Stimulated activated CD8-positive, alpha-beta memory T cell treated with anti-CD3 and anti-CD28 coated beads, Interleukin-15, amount 100 ng/mL, for 24 hours (primary cell): ENCODE data around the gene COX6B1.
"Not testable (repeated sequence)": the region's sequence is repeated elsewhere in the genome, so short reads cannot be mapped to it uniquely, and the experiment has no call there.

Source experiments
- DNase-seq: peaks from one replicate; pipeline ENCODE4 v3.0.0-alpha.2; 2020; ENCODE audit warnings: low read depth

The COX6B1 gene

GRCh38 chr19:35648017-35648961 is at the start of gene COX6B1:
COX6B1 (plus strand) TSS chr19:35648323; CDS start chr19:35651244, 2,921 bp downstream.
- DNase-seq = peak; percentile 47

DNA sequence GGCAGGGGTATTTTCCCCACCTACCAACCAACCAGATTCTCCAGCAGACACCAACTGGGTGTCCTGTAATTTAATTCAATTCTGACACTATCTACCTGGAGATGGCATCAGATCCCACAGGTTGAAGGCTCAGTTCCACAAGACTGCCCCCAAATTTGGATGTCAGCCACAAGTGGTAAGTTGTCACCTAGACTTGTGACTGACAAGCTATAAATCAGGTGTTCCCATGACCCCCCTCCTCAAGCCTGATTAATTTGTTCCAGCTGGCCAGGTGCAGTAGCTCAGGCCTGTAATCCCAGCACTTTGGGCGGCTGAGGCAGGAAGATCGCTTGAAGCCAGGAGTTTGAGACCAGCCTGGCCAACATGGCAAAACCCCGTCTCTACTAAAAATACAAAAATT is 46.2 kb upstream of the COX6B1 start:
- DNase-seq = no peak

DNA sequence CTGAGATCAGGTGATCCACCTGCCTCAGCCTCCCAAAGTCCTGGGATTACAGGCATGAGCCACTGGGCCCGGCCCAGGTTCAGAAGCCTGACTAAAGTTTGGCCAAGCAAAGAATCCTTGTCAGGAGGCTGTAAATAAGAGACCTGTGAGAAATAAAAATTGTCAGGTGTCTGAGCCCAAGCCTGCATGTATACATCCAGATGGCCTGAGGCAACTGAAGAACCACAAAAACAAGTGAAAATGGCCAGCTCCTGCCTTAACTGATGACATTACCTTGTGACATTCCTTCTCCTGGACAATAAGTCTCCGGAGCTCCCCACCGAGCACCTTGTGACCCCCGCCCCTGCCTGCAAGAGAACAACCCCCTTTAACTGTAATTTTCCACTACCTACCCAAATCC is 43.7 kb upstream of the COX6B1 start:
- not testable (repeated sequence) for DNase-seq

GRCh38 chr19:35607170-35607569 is 41.0 kb upstream of the COX6B1 start:
- DNase-seq = not testable (repeated sequence)

GRCh38 chr19:35607661-35608060 is 40.5 kb upstream of the COX6B1 start:
- DNase-seq = no peak

GRCh38 chr19:35608251-35608650 is 39.9 kb upstream of the COX6B1 start:
- DNase-seq = no peak

- DNase-seq = no peak
Observed at GRCh38 chr19:35609851-35610353, 38.2 kb upstream of the COX6B1 start.

- no peak for DNase-seq
Observed at GRCh38 chr19:35612224-35612558, 35.9 kb upstream of the COX6B1 start.

DNA sequence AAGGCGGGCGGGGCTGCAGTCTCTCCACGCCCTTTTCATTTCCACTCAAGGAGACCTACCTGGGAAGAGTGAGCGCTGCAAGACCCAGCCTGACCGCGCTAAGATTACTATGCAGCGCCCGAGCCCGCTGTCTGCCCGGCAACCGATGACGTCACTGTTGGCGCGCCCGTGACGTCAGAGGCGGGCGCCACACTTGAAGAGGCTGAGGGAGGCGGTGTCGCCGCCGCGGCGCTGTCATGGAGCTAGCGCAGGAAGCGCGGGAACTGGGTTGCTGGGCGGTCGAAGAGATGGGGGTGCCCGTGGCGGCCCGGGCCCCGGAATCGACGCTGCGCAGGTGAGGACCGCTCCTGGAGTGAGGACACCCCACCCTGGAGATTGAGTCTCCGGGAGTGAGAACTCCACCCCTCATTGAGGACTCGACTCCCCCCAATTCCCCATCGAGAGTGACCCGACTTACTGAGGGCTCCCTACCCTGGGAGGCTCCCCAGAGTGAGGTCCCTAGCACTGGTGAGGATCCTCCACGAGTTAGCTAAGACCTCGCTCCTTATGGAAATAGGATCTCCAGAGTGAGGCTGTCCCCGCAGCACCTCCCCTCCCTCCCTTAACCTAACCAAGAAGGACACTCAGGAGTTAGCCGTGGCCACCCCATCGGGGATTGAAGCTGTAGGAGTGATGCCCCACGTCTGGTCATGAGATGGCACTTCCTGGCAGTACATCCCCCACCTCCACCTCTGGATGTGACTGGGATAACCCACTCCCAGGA is 35.4 kb upstream of the COX6B1 start, which contains the start of gene HAUS5:
TSS of gene HAUS5 (plus strand) at position 177 of the 763 bp plus-strand sequence. CDS start at position 237, 60 bp downstream.
- peak; percentile 98 for DNase-seq

- DNase-seq = no peak
Observed at GRCh38 chr19:35613574-35613973, 34.5 kb upstream of the COX6B1 start.

DNA sequence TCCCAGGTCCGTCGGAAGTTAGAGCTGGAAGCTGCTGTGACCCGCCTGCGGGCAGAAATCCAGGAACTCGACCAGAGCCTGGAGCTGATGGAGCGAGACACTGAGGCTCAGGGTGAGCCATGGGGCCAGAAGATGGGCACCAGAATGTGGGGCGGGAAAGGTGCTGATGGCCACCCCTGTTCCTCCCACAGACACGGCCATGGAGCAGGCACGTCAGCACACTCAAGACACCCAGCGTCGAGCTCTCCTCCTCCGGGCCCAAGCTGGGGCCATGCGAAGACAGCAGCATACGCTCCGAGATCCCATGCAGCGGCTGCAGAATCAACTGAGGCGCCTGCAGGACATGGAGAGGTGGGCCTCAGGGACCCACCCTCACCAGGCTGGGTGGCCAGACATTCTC is 33.1 kb upstream of the COX6B1 start:
- no peak for DNase-seq

DNA sequence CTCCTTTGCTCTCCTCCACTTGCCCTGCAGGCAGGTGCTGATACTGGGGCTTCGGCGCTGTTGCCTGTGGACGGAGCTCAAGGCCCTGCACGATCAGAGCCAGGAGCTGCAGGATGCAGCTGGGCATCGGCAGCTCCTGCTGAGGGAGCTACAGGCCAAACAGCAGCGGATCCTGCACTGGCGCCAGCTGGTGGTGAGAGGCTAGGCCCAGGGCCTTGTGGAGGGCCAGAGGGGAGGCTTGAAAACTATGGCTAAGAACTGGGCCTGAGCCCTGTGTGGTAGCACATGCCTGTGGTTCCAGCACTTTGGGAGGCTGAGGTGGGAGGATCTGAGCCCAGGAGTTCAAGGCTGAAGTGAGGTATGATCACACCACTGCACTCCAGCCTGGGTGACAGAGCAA is 29.3 kb upstream of the COX6B1 start:
- no peak for DNase-seq

GRCh38 chr19:35619290-35619923 is 28.7 kb upstream of the COX6B1 start:
- DNase-seq = no peak

GRCh38 chr19:35620001-35620400 is 28.1 kb upstream of the COX6B1 start:
- no peak for DNase-seq

DNA sequence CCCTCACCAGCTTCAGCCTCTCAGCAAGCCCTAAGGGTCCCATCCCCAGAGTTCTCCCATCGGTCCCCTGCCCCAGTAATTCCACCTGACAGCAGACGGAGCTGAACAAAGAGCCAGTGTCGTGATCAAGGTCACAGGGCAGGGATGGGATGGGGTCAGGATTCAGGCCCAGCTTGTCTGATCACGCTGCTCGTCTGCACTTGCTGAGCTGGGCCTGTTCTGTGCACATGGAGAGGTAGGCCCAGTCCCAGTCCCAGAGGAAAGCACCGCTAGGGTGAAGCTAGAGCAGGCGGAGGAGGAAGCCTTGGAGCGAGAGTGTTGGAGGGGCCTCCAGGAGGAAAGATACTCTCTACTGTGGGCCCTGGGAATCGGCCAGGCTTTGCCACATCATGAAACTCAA is 26.4 kb upstream of the COX6B1 start:
- DNase-seq = no peak

DNA sequence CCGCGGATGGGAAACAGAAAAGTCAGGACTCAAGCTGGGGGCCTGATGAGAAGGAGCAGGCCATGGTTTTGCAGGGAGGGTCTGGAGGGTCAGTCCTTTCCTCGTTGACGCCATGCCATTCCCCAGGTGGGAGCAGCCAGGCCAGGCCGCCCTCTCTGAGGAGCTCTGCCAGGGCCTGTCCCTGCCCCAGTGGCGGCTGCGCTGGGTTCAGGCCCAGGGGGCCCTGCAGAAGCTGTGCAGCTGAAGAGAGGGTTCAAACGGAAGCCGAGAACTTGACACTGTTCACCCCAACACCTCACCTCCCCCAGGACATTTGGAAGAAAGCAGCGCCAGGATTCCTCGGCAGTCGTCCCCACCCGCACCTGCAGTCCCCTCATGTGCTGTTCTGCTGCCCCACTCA is 25.4 kb upstream of the COX6B1 start:
- DNase-seq = no peak

DNA sequence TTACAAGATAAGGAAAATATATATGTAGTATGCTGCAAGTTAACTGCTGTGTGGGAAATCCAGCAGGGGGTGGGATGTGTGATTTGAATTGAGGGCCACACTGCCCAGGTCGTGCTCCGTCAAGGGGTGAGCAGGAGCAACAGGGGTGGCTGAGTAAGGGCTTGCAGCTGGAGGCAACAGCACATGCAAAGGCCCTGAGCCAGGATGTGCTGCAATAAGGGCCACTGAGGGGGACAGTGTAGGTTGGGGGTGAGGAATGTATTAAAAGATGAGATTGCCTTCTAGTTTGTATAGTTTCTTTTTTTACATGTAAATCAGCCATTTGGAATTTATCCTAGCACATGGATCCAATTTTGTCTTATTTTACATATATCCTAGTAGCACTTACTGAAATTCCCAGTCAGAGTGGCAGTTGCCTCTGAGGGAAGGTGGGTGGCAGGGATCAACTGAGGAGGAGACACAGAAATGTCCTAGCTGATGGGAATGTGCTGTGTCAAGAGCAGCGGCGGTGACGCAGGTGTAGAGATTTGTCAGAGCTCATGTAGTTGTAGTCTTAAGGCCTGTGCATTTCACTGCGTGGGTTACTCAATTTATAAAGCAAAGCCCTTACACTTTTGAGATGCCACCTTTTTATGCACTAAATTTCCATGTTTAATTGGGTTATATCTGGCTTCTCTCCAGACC is 24.7 kb upstream of the COX6B1 start:
- DNase-seq = no peak

DNA sequence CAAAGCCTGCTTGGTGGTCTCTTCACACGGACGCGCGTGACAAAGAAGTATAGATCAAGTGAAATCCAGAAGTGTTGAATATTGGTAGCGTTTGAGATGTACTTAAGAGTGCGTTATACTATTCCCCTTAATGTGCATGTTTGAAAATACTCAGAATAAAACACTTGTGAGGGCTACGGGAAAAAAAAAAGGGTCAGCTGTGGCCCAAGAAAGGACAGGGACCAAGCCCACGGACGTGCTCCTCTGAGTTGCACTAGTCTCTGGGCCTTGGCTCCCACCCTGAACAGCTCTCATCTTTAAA is 19.9 kb upstream of the COX6B1 start:
- DNase-seq = no peak

DNA sequence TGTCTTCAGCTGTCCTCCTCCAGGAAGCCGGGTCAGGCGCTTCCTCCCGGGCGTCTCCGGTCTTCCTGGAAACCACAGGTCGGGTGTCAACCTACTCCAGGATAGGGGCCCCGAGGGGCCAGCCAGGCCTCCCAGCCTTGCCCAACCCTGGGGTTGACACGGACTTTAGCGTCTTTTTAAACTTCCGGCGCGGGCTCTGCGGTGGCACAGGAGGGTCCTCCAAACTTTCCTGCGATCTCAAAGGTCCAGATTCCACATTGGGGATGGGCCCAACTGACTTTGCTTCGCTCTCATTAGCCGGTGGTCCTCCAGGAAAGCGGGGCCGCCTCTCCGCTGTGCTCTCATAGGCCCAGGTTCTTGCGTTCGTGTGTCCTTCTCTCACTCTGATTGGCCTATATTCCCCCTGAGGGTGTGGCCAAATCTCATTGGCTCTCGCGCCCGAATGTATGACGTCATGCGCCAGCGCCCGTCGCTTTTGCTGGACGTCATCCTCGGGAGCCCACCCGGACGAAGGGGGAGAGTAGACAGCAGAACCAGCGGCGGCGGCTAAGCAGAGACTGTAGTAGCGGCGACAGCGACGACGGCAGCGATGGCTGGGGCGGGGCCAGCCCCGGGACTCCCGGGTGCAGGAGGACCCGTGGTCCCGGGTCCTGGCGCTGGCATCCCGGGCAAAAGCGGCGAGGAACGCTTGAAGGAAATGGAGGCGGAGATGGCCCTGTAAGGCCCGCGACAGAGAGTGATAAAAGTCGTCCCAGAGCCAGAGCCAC is 19.4 kb upstream of the COX6B1 start, which contains the start of gene RBM42:
TSS of gene RBM42 (plus strand) at position 472 of the 767 bp plus-strand sequence. CDS start at position 590, 118 bp downstream.
- DNase-seq = peak; percentile 96

DNA sequence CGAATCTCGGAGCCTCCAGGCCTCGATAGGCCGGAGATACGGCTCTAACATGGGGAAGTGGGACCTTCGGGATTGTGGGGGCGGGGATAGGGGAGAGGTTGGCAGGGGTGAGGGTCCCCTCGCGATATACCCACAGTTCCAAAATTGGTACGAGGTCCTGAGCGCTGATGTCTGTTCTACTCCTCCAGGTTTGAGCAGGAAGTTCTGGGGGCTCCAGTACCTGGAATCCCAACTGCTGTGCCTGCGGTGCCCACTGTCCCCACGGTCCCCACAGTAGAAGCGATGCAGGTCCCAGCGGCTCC is 18.8 kb upstream of the COX6B1 start:
- no peak for DNase-seq

DNA sequence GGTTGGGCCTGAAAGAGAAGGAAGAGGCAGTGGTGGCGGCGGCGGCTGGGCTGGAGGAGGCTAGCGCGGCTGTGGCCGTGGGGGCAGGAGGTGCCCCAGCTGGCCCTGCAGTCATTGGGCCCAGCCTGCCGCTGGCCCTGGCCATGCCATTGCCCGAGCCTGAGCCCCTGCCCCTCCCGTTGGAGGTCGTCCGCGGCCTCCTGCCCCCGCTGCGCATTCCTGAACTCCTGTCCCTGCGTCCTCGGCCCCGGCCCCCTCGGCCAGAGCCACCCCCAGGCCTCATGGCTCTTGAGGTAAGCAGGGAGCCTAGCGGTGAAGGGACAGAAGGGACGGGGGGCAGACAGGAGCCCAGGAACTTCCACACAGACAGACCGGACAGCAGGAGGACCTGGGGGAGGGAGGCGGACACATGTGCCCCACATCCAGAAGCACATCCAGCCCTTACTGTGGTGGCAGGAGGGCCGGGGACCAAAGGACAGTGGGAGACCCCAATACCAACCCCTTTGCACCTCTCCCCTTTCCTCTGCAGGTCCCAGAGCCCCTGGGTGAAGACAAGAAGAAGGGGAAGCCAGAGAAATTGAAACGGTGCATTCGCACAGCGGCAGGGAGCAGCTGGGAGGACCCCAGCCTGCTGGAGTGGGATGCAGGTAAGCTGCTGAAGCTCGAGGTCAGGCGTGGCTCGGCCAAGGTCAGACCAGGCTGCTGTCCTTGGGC is 14.2 kb upstream of the COX6B1 start:
- no peak for DNase-seq
